Activated CD4-positive, CD25-positive, alpha-beta regulatory T cell treated with anti-CD3 and anti-CD28 coated beads, Interleukin-2, amount 50 U/mL, for 72 hours (primary cell): ENCODE data around the gene SORBS1.

ENCODE experiments used
- DNase-seq: peaks from one replicate; pipeline ENCODE4 v3.0.0; 2021

Gene SORBS1

GRCh38 chr10:95457319-95457886, 103.8 kb downstream of the SORBS1 start:
- no peak for DNase-seq

- no peak for DNase-seq
Observed at GRCh38 chr10:95456516-95456915, 104.7 kb downstream of the SORBS1 start.

GRCh38 chr10:95454940-95455339, 106.2 kb downstream of the SORBS1 start:
- DNase-seq: no peak

- no peak for DNase-seq
Observed at GRCh38 chr10:95454356-95454755, 106.8 kb downstream of the SORBS1 start.

GRCh38 chr10:95451568-95452524, 109.3 kb downstream of the SORBS1 start:
- DNase-seq: no peak

- DNase-seq: no peak
Observed at GRCh38 chr10:95451150-95451549, 110.0 kb downstream of the SORBS1 start.

- no peak for DNase-seq
Observed at GRCh38 chr10:95450188-95450587, 111.0 kb downstream of the SORBS1 start.

- DNase-seq: no peak
Observed at GRCh38 chr10:95447685-95448084, 113.5 kb downstream of the SORBS1 start.

- no peak for DNase-seq
Observed at GRCh38 chr10:95445837-95446486, 115.2 kb downstream of the SORBS1 start.

GRCh38 chr10:95445223-95445836, 115.8 kb downstream of the SORBS1 start:
- DNase-seq: no peak

GRCh38 chr10:95444792-95445191, 116.4 kb downstream of the SORBS1 start:
- no peak for DNase-seq

- DNase-seq: no peak
Observed at GRCh38 chr10:95443636-95444035, 117.5 kb downstream of the SORBS1 start.

GRCh38 chr10:95442341-95442740, 118.8 kb downstream of the SORBS1 start:
- no peak for DNase-seq

- no peak for DNase-seq
Observed at GRCh38 chr10:95441547-95441923, 119.6 kb downstream of the SORBS1 start.

- DNase-seq: no peak
Observed at GRCh38 chr10:95440756-95441546, 120.2 kb downstream of the SORBS1 start.

- no peak for DNase-seq
Observed at GRCh38 chr10:95440038-95440725, 121.0 kb downstream of the SORBS1 start.

- DNase-seq: no peak
Observed at GRCh38 chr10:95438781-95439180, 122.4 kb downstream of the SORBS1 start.

- DNase-seq: no peak
Observed at GRCh38 chr10:95437669-95438068, 123.5 kb downstream of the SORBS1 start.

- DNase-seq: no peak
Observed at GRCh38 chr10:95435548-95436279, 125.5 kb downstream of the SORBS1 start.

GRCh38 chr10:95434583-95434982, 126.6 kb downstream of the SORBS1 start:
- no peak for DNase-seq

GRCh38 chr10:95431900-95432342, 129.2 kb downstream of the SORBS1 start:
- no peak for DNase-seq
